ENCODE data around the gene LDB2. TPM values are rescaled to one million over a fixed set of nuclear protein-coding genes. Genes with fewer than 3 reads are reported as not detected.

The LDB2 gene
- total RNA-seq, 2 donors from 2014 or later = not detected

- H3K4me1 Mint-ChIP-seq (ENCODE audit: low read depth) = no peaks in the 10 kb centered on the region
- no peak for ATAC-seq (replicated peaks in 1 of 2)
- no peak overlapping the region for H3K27ac Mint-ChIP-seq
- no peak for DNase-seq
- H3K36me3 Mint-ChIP-seq (ENCODE audit: insufficient read depth in 2 of 2) = no peaks in the 10 kb centered on the region
- no peak overlapping the region for H3K4me3 Mint-ChIP-seq
- H3K9me3 Mint-ChIP-seq = no peaks in the 10 kb centered on the region
- peaks cover 12% of the 10 kb centered on the region for H3K27me3 Mint-ChIP-seq (ENCODE audit: low read depth)
Observed at GRCh38 chr4:16767251-16767650, 131.2 kb downstream of the LDB2 start.

GRCh38 chr4:16765546-16765945 is 132.9 kb downstream of the LDB2 start:
- no peak overlapping the region for H3K27ac Mint-ChIP-seq
- no peak for DNase-seq
- H3K4me3 Mint-ChIP-seq = no peak overlapping the region
- H3K27me3 Mint-ChIP-seq (ENCODE audit: low read depth) = no peaks in the 10 kb centered on the region
- no peaks in the 10 kb centered on the region for H3K9me3 Mint-ChIP-seq
- H3K36me3 Mint-ChIP-seq (ENCODE audit: insufficient read depth in 2 of 2) = no peaks in the 10 kb centered on the region
- no peak for ATAC-seq (replicated peaks in 1 of 2)
- no peaks in the 10 kb centered on the region for H3K4me1 Mint-ChIP-seq (ENCODE audit: low read depth)

GRCh38 chr4:16764622-16765021 is 133.8 kb downstream of the LDB2 start:
- no peak for ATAC-seq (replicated peaks in 1 of 2)
- Mint-ChIP-seq H3K36me3 (ENCODE audit: insufficient read depth in 2 of 2) (no peaks in the 10 kb centered on the region), H3K4me3 (no peak overlapping the region), H3K4me1 (ENCODE audit: low read depth) (no peaks in the 10 kb centered on the region), H3K27ac (no peak overlapping the region), H3K27me3 (ENCODE audit: low read depth) (no peaks in the 10 kb centered on the region), H3K9me3 (no peaks in the 10 kb centered on the region)
- no peak for DNase-seq

GRCh38 chr4:16760617-16761363 is 137.7 kb downstream of the LDB2 start:
- H3K4me1 Mint-ChIP-seq (ENCODE audit: low read depth) = no peaks in the 10 kb centered on the region
- no peaks in the 10 kb centered on the region for H3K27me3 Mint-ChIP-seq (ENCODE audit: low read depth)
- no peak for DNase-seq
- no peak overlapping the region for H3K4me3 Mint-ChIP-seq
- H3K36me3 Mint-ChIP-seq (ENCODE audit: insufficient read depth in 2 of 2) = no peaks in the 10 kb centered on the region
- no peak for ATAC-seq (replicated peaks in 1 of 2)
- H3K9me3 Mint-ChIP-seq = no peaks in the 10 kb centered on the region
- no peak overlapping the region for H3K27ac Mint-ChIP-seq

- Mint-ChIP-seq H3K36me3 (ENCODE audit: insufficient read depth in 2 of 2) (no peaks in the 10 kb centered on the region), H3K4me1 (ENCODE audit: low read depth) (no peaks in the 10 kb centered on the region)
- ATAC-seq (replicated peaks in 1 of 2) = no peak
Observed at GRCh38 chr4:16759931-16760582, 138.4 kb downstream of the LDB2 start.

GRCh38 chr4:16758816-16759215 is 139.6 kb downstream of the LDB2 start:
- Mint-ChIP-seq H3K4me1 (ENCODE audit: low read depth) (no peaks in the 10 kb centered on the region), H3K27ac (no peak overlapping the region), H3K36me3 (ENCODE audit: insufficient read depth in 2 of 2) (no peaks in the 10 kb centered on the region), H3K4me3 (no peak overlapping the region), H3K9me3 (no peaks in the 10 kb centered on the region), H3K27me3 (ENCODE audit: low read depth) (no peaks in the 10 kb centered on the region)
- ATAC-seq (replicated peaks in 1 of 2) (no peak), DNase-seq (no peak)

More at GRCh38 chr4:16759931-16760582, 138.4 kb downstream of the LDB2 start:
- no peaks in the 10 kb centered on the region for H3K9me3 Mint-ChIP-seq
- no peak overlapping the region for H3K4me3 Mint-ChIP-seq
- no peak overlapping the region for H3K27ac Mint-ChIP-seq
- DNase-seq = no peak
- H3K27me3 Mint-ChIP-seq (ENCODE audit: low read depth) = no peaks in the 10 kb centered on the region

- no peaks in the 10 kb centered on the region for H3K4me1 Mint-ChIP-seq (ENCODE audit: low read depth)
- H3K27me3 Mint-ChIP-seq (ENCODE audit: low read depth) = no peaks in the 10 kb centered on the region
- no peak for ATAC-seq (replicated peaks in 1 of 2)
Observed at GRCh38 chr4:16758255-16758654, 140.2 kb downstream of the LDB2 start.

GRCh38 chr4:16757080-16757521 is 141.3 kb downstream of the LDB2 start:
- no peak for ATAC-seq (replicated peaks in 1 of 2)
- Mint-ChIP-seq H3K36me3 (ENCODE audit: insufficient read depth in 2 of 2) (no peaks in the 10 kb centered on the region), H3K4me3 (no peak overlapping the region), H3K4me1 (ENCODE audit: low read depth) (no peaks in the 10 kb centered on the region), H3K27me3 (ENCODE audit: low read depth) (no peaks in the 10 kb centered on the region), H3K9me3 (no peaks in the 10 kb centered on the region), H3K27ac (no peak overlapping the region)
- DNase-seq = no peak

More at GRCh38 chr4:16758255-16758654, 140.2 kb downstream of the LDB2 start:
- Mint-ChIP-seq H3K4me3 (no peak overlapping the region), H3K27ac (no peak overlapping the region), H3K36me3 (ENCODE audit: insufficient read depth in 2 of 2) (no peaks in the 10 kb centered on the region), H3K9me3 (no peaks in the 10 kb centered on the region)
- no peak for DNase-seq

- DNase-seq (no peak), ATAC-seq (replicated peaks in 1 of 2) (no peak)
- Mint-ChIP-seq H3K9me3 (no peaks in the 10 kb centered on the region), H3K27ac (no peak overlapping the region), H3K4me1 (ENCODE audit: low read depth) (no peaks in the 10 kb centered on the region), H3K36me3 (ENCODE audit: insufficient read depth in 2 of 2) (no peaks in the 10 kb centered on the region), H3K27me3 (ENCODE audit: low read depth) (no peaks in the 10 kb centered on the region), H3K4me3 (no peak overlapping the region)
Observed at GRCh38 chr4:16754104-16754503, 144.3 kb downstream of the LDB2 start.

- Mint-ChIP-seq H3K27ac (no peak overlapping the region), H3K36me3 (ENCODE audit: insufficient read depth in 2 of 2) (no peaks in the 10 kb centered on the region), H3K9me3 (no peaks in the 10 kb centered on the region), H3K27me3 (ENCODE audit: low read depth) (no peaks in the 10 kb centered on the region), H3K4me1 (ENCODE audit: low read depth) (no peaks in the 10 kb centered on the region), H3K4me3 (no peak overlapping the region)
- ATAC-seq (replicated peaks in 1 of 2) (no peak), DNase-seq (no peak)
Observed at GRCh38 chr4:16752150-16752549, 146.3 kb downstream of the LDB2 start.

GRCh38 chr4:16750882-16751642 is 147.4 kb downstream of the LDB2 start:
- H3K9me3 Mint-ChIP-seq = no peaks in the 10 kb centered on the region
- no peak for DNase-seq
- no peaks in the 10 kb centered on the region for H3K4me1 Mint-ChIP-seq (ENCODE audit: low read depth)
- no peaks in the 10 kb centered on the region for H3K27me3 Mint-ChIP-seq (ENCODE audit: low read depth)
- no peak overlapping the region for H3K4me3 Mint-ChIP-seq
- ATAC-seq (replicated peaks in 1 of 2) = no peak
- H3K36me3 Mint-ChIP-seq (ENCODE audit: insufficient read depth in 2 of 2) = no peaks in the 10 kb centered on the region
- H3K27ac Mint-ChIP-seq = no peak overlapping the region

- no peak for DNase-seq
- H3K27me3 Mint-ChIP-seq (ENCODE audit: low read depth) = no peaks in the 10 kb centered on the region
- H3K9me3 Mint-ChIP-seq = no peaks in the 10 kb centered on the region
- no peak overlapping the region for H3K27ac Mint-ChIP-seq
- H3K4me1 Mint-ChIP-seq (ENCODE audit: low read depth) = no peaks in the 10 kb centered on the region
- no peak overlapping the region for H3K4me3 Mint-ChIP-seq
- no peak for ATAC-seq (replicated peaks in 1 of 2)
- H3K36me3 Mint-ChIP-seq (ENCODE audit: insufficient read depth in 2 of 2) = no peaks in the 10 kb centered on the region
Observed at GRCh38 chr4:16750216-16750615, 148.2 kb downstream of the LDB2 start.

GRCh38 chr4:16745887-16746286 is 152.6 kb downstream of the LDB2 start:
- H3K36me3 Mint-ChIP-seq (ENCODE audit: insufficient read depth in 2 of 2) = no peaks in the 10 kb centered on the region
- H3K9me3 Mint-ChIP-seq = no peaks in the 10 kb centered on the region
- ATAC-seq (replicated peaks in 1 of 2) (no peak), DNase-seq (no peak)
- H3K27ac Mint-ChIP-seq = no peak overlapping the region
- H3K4me1 Mint-ChIP-seq (ENCODE audit: low read depth) = no peaks in the 10 kb centered on the region
- no peaks in the 10 kb centered on the region for H3K27me3 Mint-ChIP-seq (ENCODE audit: low read depth)
- no peak overlapping the region for H3K4me3 Mint-ChIP-seq
